Spleen (tissue), 11 donors: ENCODE data around the gene EFNA3. TPM values are rescaled to one million over a fixed set of nuclear protein-coding genes. Genes with fewer than 3 reads are reported as not detected.
"Not testable (repeated sequence)": the region's sequence is repeated elsewhere in the genome, so short reads cannot be mapped to it uniquely, and the experiment has no call there.

ENCODE experiments used
- DNase-seq: peaks from one replicate; pipeline ENCODE4 v3.0.0-alpha.2; 2020
- H3K27ac ChIP-seq, 8 donors: fragments of 200-600 bp; sonication (generic) in 7 of 8; 1 replicate in 4 of 8; 2 replicates in 4 of 8; pipeline versions ENCODE4 v1.5.0 to v1.8.0; 2016 to 2021; ENCODE audit warnings: inconsistent platforms in 4 of 8, mild to moderate bottlenecking in 4 of 8, moderate library complexity in 1 of 8
- H3K27me3 ChIP-seq, 7 donors: fragments of 200-600 bp; sonication (generic) in 6 of 7; replicated peaks in 1 of 7; 1 replicate in 4 of 7; 2 replicates in 3 of 7; pipeline versions ENCODE4 v1.5.0 to v1.8.0; 2016 to 2021; ENCODE audit warnings: inconsistent platforms in 3 of 7, mild to moderate bottlenecking in 1 of 7
- H3K36me3 ChIP-seq, 6 donors: fragments of 200-600 bp; sonication (generic) in 5 of 6; 1 replicate in 4 of 6; 2 replicates in 2 of 6; pipeline versions ENCODE4 v1.5.0 to v1.8.0; 2016 to 2021; ENCODE audit warnings: inconsistent platforms in 2 of 6
- H3K4me1 ChIP-seq, 6 donors: fragments of 200-600 bp; sonication (generic) in 5 of 6; 1 replicate in 3 of 6; 2 replicates in 3 of 6; pipeline versions ENCODE4 v1.5.0 to v1.8.0; 2016 to 2021; ENCODE audit warnings: inconsistent platforms in 3 of 6
- H3K4me3 ChIP-seq, 8 donors: fragments of 200-600 bp; sonication (generic) in 7 of 8; 1 replicate in 4 of 8; 2 replicates in 4 of 8; pipeline versions ENCODE4 v1.5.0 to v1.8.0; 2016 to 2021; ENCODE audit warnings: inconsistent platforms in 4 of 8, mild to moderate bottlenecking in 4 of 8, moderate library complexity in 2 of 8
- H3K9me3 ChIP-seq, 8 donors: fragments of 200-600 bp; sonication (generic) in 7 of 8; 1 replicate in 4 of 8; 2 replicates in 4 of 8; pipeline versions ENCODE4 v1.5.0 to v1.8.0; 2016 to 2021; ENCODE audit warnings: inconsistent platforms in 4 of 8
- CTCF ChIP-seq, 11 experiments: fragments of 200-600 bp in 7 of 11; fragments of 450-650 bp in 4 of 11; sonication (generic) in 4 of 11; IDR thresholded peaks in 8 of 11; conservative IDR thresholded peaks in 3 of 11; 1 replicate in 7 of 11; 2 replicates in 4 of 11; pipeline versions ENCODE4 v1.4.0 to v1.8.0; 2016 to 2021; ENCODE audit warnings: antibody characterized with exemption in 11 of 11, inconsistent platforms in 4 of 11, mild to moderate bottlenecking in 1 of 11
- POLR2A ChIP-seq, 3 donors: fragments of 450-650 bp; IDR thresholded peaks; one replicate each; pipeline ENCODE4 v1.5.1; 2017; ENCODE audit warnings: antibody characterized with exemption in 3 of 3, mild to moderate bottlenecking in 1 of 3
- POLR2AphosphoS5 ChIP-seq, 3 donors: sonication (generic); formaldehyde crosslinking; IDR thresholded peaks; one replicate each; pipeline ENCODE4 v1.5.1; 2017; ENCODE audit warnings: antibody characterized with exemption in 3 of 3
- WGBS, 5 donors: extraction: QIAGEN DNeasy Blood & Tissue Kit in 3 of 5; methylation state at CpG; one replicate each; pipeline versions ENCODE4 v1.1.5 to v1.1.7; 2013 to 2018; 5-methylcytosine and 5-hydroxymethylcytosine counted together
- intact Hi-C: fragments of 100-400 bp; cut with DNase I; formaldehyde crosslinking; loops from one replicate; pipeline ENCODE4 v1.15.0; 2023; ENCODE audit warnings: low total_unique reads
- polyA plus RNA-seq, 3 donors: library from polyadenylated mRNA; stranded (reverse); fragments of 200-250 nt; gene quantifications; one replicate each; pipeline ENCODE4 v1.2.1, GENCODE V29; 2013
- total RNA-seq, 7 donors: library from RNA; depleted of rRNA in 3 of 7; stranded (reverse); fragments of >200 nt in 3 of 7; fragmentation: NEBNext Ultra II Directional in 4 of 7; extraction: Animal tissue kit (Norgen Biotek cat#: 25700) in 4 of 7; gene quantifications; one replicate each; pipeline versions ENCODE4 v1.1.0 to v1.2.1, GENCODE V29; 2016 to 2021
- donor health status: healthy with polysubstance abuse.
- donor health status: DM: no; HTN: no; CAD: no; lungs with moderate emphysema.
- donor health status: DM: no; HTN: no; CAD: no.
- donor health status: Bipolar disorder and iron deficiency.
- donor health status: healthy.
- donor health status: DM: no; HTN: no; CAD: no.
- donor health status: DM: yes; HTN: yes; CAD: no.

EFNA3 gene
- total and polyA plus RNA-seq, 10 donors, result 1.4 to 4.3 (median 1.9) TPM; not detected in 1

GRCh38 chr1:155110826-155111225 lies 32.2 kb downstream of the EFNA3 start:
- intact Hi-C loops, result no loop called here
- WGBS, 5 donors, result 37 to 51% (median 39%) methylated on average over 8 of the region's 8 CpGs
- DNase-seq, result no peak
- no peaks in the 10 kb centered on the region for H3K9me3 ChIP-seq
- H3K27ac ChIP-seq, result no peak overlapping the region
- H3K27me3 ChIP-seq, result peaks cover 0 to 8% (median 0%) of the 10 kb centered on the region in 7 donors
- no peak for TF ChIP-seq CTCF (IDR thresholded peaks at IDR 0.05 in 8 of 11, conservative IDR thresholded peaks at IDR 0.05 in 3 of 11)
- no peak for TF ChIP-seq POLR2AphosphoS5 (IDR thresholded peaks at IDR 0.05)
- no peak for TF ChIP-seq POLR2A (IDR thresholded peaks at IDR 0.05)
- no peak overlapping the region for H3K4me3 ChIP-seq
- H3K4me1 ChIP-seq, result no peaks in the 10 kb centered on the region
- H3K36me3 ChIP-seq, result no peaks in the 10 kb centered on the region

- intact Hi-C loops, result no loop called here
- Histone ChIP-seq H3K27me3 (peaks cover 0 to 16% (median 0%) of the 10 kb centered on the region in 7 donors), H3K9me3 (no peaks in the 10 kb centered on the region), H3K4me3 (no peak overlapping the region), H3K4me1 (no peaks in the 10 kb centered on the region), H3K36me3 (no peaks in the 10 kb centered on the region), H3K27ac (no peak overlapping the region)
- DNase-seq, result no peak
- WGBS, 5 donors, result 73 to 86% (median 83%) methylated on average over 5 of the region's 5 CpGs
- no peak for TF ChIP-seq POLR2AphosphoS5 (IDR thresholded peaks at IDR 0.05)
- TF ChIP-seq CTCF (IDR thresholded peaks at IDR 0.05 in 8 of 11, conservative IDR thresholded peaks at IDR 0.05 in 3 of 11), result no peak
- no peak for TF ChIP-seq POLR2A (IDR thresholded peaks at IDR 0.05)
Measured at GRCh38 chr1:155113450-155113980, 34.9 kb downstream of the EFNA3 start.

- no peak for TF ChIP-seq CTCF (IDR thresholded peaks at IDR 0.05 in 8 of 11, conservative IDR thresholded peaks at IDR 0.05 in 3 of 11)
- TF ChIP-seq POLR2A (IDR thresholded peaks at IDR 0.05), result no peak
- TF ChIP-seq POLR2AphosphoS5 (IDR thresholded peaks at IDR 0.05), result no peak
- intact Hi-C loops, result no loop called here
- Histone ChIP-seq H3K4me3 (no peak overlapping the region), H3K4me1 (no peaks in the 10 kb centered on the region), H3K36me3 (no peaks in the 10 kb centered on the region), H3K27me3 (peaks cover 0 to 16% (median 0%) of the 10 kb centered on the region in 7 donors), H3K9me3 (no peaks in the 10 kb centered on the region), H3K27ac (no peak overlapping the region)
- no peak for DNase-seq
- 56 to 84% (median 71%) methylated on average over 5 of the region's 5 CpGs for WGBS, 5 donors
Measured at GRCh38 chr1:155116113-155116764, 37.6 kb downstream of the EFNA3 start.

GRCh38 chr1:155117610-155118009 lies 39.0 kb downstream of the EFNA3 start:
- 78 to 85% (median 79%) methylated on average over 4 of the region's 4 CpGs for WGBS, 5 donors
- Histone ChIP-seq H3K27me3 (peaks cover 0 to 8% (median 0%) of the 10 kb centered on the region in 7 donors), H3K4me1 (no peaks in the 10 kb centered on the region), H3K36me3 (no peaks in the 10 kb centered on the region), H3K4me3 (no peak overlapping the region), H3K9me3 (no peaks in the 10 kb centered on the region), H3K27ac (no peak overlapping the region)
- TF ChIP-seq POLR2AphosphoS5 (IDR thresholded peaks at IDR 0.05) (no peak), POLR2A (IDR thresholded peaks at IDR 0.05) (no peak), CTCF (IDR thresholded peaks at IDR 0.05 in 8 of 11, conservative IDR thresholded peaks at IDR 0.05 in 3 of 11) (no peak)
- intact Hi-C loops, result no loop called here
- DNase-seq, result no peak

- intact Hi-C loops, H3K4me3 ChIP-seq, DNase-seq, H3K27me3 ChIP-seq, H3K4me1 ChIP-seq, H3K27ac ChIP-seq, H3K36me3 ChIP-seq, H3K9me3 ChIP-seq: not testable (repeated sequence)
- 88 to 95% (median 91%) methylated on average over 7 of the region's 7 CpGs for WGBS, 5 donors
Measured at GRCh38 chr1:155118090-155118489, 39.5 kb downstream of the EFNA3 start.
